Stimulated activated CD4-positive, alpha-beta T cell treated with anti-CD3 and anti-CD28 coated beads, Interleukin-12 subunit alpha, Interleukin-12 subunit beta, amount 100 ng/mL, for 4 hours (primary cell): ENCODE measurements around the gene CT47C1.

ENCODE experiments used
- DNase-seq: peaks from one replicate; pipeline ENCODE4 v3.0.0-alpha.2; 2020

The CT47C1 gene

GRCh38 chrX:119075270-119076025 lies 2.7 kb downstream of the CT47C1 start:
- DNase-seq: no peak

GRCh38 chrX:119082278-119082677 lies 9.5 kb downstream of the CT47C1 start:
- DNase-seq: no peak

- DNase-seq: no peak
These were observed 12.0 kb downstream of the CT47C1 start for GRCh38 chrX:119084766-119085165.

GRCh38 chrX:119087121-119087520 lies 14.3 kb downstream of the CT47C1 start:
- DNase-seq: no peak

GRCh38 chrX:119089619-119090018 lies 16.8 kb downstream of the CT47C1 start:
- no peak for DNase-seq

- no peak for DNase-seq
These were observed 17.8 kb downstream of the CT47C1 start for GRCh38 chrX:119090627-119091026.

GRCh38 chrX:119093991-119094735 lies 21.4 kb downstream of the CT47C1 start:
- no peak for DNase-seq

- DNase-seq: no peak
These were observed 22.0 kb downstream of the CT47C1 start for GRCh38 chrX:119094819-119095218.

- DNase-seq: no peak
These were observed 23.1 kb downstream of the CT47C1 start for GRCh38 chrX:119095936-119096335.

GRCh38 chrX:119101168-119101567 lies 28.4 kb downstream of the CT47C1 start:
- no peak for DNase-seq

- DNase-seq: no peak
These were observed 33.0 kb downstream of the CT47C1 start for GRCh38 chrX:119105826-119106225.

GRCh38 chrX:119107206-119107605 lies 34.4 kb downstream of the CT47C1 start:
- DNase-seq: no peak

- peak; percentile 37 for DNase-seq
These were observed 46.1 kb downstream of the CT47C1 start for GRCh38 chrX:119118780-119119395.

- no peak for DNase-seq
These were observed 48.5 kb downstream of the CT47C1 start for GRCh38 chrX:119121341-119121740.
